Testis (tissue), 3 donors: ENCODE results near the gene ERAP2. TPM values are rescaled to one million over a fixed set of nuclear protein-coding genes. Genes with fewer than 3 reads are reported as not detected.

Experiments
- DNase-seq: peaks from one replicate; pipeline ENCODE4 v3.0.0-alpha.2; 2019
- H3K27ac ChIP-seq, 2 donors: fragments of 200-600 bp; sonication (generic); one replicate each; pipeline ENCODE4 v1.5.1; 2019
- H3K27me3 ChIP-seq: fragments of 200-600 bp; sonication (generic); one replicate; pipeline ENCODE4 v1.5.1; 2019
- H3K36me3 ChIP-seq: fragments of 200-600 bp; sonication (generic); one replicate; pipeline ENCODE4 v1.5.1; 2017; ENCODE audit warnings: low read depth; ENCODE audit errors: missing control alignments
- H3K4me1 ChIP-seq: fragments of 200-600 bp; sonication (generic); one replicate; pipeline ENCODE4 v1.5.1; 2019
- H3K4me3 ChIP-seq, 2 donors: fragments of 200-600 bp; sonication (generic); one replicate each; pipeline ENCODE4 v1.5.1; 2017 to 2019
- H3K9me3 ChIP-seq: fragments of 200-600 bp; sonication (generic); one replicate; pipeline ENCODE4 v1.5.1; 2017
- POLR2A ChIP-seq: fragments of 450-650 bp; IDR thresholded peaks from one replicate; pipeline ENCODE4 v1.6.1; 2017; ENCODE audit warnings: antibody characterized with exemption, mild to moderate bottlenecking, moderate library complexity
- WGBS, 2 donors: methylation state at CpG; one replicate each; pipeline ENCODE4 v1.1.5; 2018; 5-methylcytosine and 5-hydroxymethylcytosine counted together
- intact Hi-C: fragments of 100-400 bp; cut with DNase I; formaldehyde crosslinking; loops from one replicate; pipeline ENCODE4 v1.15.1; 2023; ENCODE audit warnings: low total_unique reads
- polyA plus RNA-seq: library from polyadenylated mRNA; stranded (reverse); fragments of 350-450 nt; fragmentation: Illumina TruSeq; extraction: RNeasy Lipid Tissue Mini Kit (QIAGEN cat#74804); gene quantifications from one replicate; pipeline ENCODE4 v1.2.3, GENCODE V29; 2014; ENCODE audit warnings: low read depth, low replicate concordance; ENCODE audit not compliant: insufficient read depth
- total RNA-seq, 2 donors: library from RNA; depleted of rRNA; stranded (reverse); fragments of >200 nt; gene quantifications; one replicate each; pipeline ENCODE4 v1.2.3, GENCODE V29; 2016
- TF ChIP-seq, protein P1 (sequence below), 3 experiments: fragments of 450-650 bp in 2 of 3; fragments of 200-600 bp in 1 of 3; sonication (generic) in 1 of 3; IDR thresholded peaks; one replicate each; pipeline ENCODE4 v1.5.1; 2016 to 2019; ENCODE audit warnings: antibody characterized with exemption in 3 of 3, mild to moderate bottlenecking in 2 of 3, moderate library complexity in 1 of 3

Gene ERAP2
- total and polyA plus RNA-seq, 3 donors from 2014 or later: 4.0 to 5.6 (median 4.4) TPM

DNA sequence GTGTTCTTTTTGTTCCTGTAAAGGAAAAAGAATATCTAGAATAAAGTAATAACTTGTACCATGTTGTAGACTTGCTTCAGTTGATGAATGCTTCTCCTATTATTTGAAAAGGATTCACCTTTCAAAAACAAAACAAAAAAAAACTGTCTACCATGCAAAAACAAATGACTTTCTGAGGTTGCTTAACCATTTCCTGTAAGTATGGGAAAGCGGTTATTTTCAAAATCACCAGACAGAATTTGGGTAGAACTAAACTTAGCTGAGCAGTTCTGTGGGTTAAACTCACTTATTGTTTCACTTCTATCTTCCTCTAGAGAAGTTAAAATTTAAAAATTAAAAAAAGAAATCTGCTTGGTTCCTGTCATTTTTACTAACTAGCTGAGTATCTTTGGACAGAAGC lies 84.8 kb downstream of the ERAP2 start:
- no peak for DNase-seq
- Histone ChIP-seq H3K9me3 (no peaks in the 10 kb centered on the region), H3K27me3 (no peaks in the 10 kb centered on the region), H3K36me3 (no peaks in the 10 kb centered on the region), H3K4me1 (no peaks in the 10 kb centered on the region), H3K4me3 (no peak overlapping the region), H3K27ac (no peak overlapping the region)
- 83 to 88% methylated on average over 1 of the region's 1 CpG for WGBS, 2 donors
- no peak for TF ChIP-seq POLR2A
- TF ChIP-seq, protein P1, sequence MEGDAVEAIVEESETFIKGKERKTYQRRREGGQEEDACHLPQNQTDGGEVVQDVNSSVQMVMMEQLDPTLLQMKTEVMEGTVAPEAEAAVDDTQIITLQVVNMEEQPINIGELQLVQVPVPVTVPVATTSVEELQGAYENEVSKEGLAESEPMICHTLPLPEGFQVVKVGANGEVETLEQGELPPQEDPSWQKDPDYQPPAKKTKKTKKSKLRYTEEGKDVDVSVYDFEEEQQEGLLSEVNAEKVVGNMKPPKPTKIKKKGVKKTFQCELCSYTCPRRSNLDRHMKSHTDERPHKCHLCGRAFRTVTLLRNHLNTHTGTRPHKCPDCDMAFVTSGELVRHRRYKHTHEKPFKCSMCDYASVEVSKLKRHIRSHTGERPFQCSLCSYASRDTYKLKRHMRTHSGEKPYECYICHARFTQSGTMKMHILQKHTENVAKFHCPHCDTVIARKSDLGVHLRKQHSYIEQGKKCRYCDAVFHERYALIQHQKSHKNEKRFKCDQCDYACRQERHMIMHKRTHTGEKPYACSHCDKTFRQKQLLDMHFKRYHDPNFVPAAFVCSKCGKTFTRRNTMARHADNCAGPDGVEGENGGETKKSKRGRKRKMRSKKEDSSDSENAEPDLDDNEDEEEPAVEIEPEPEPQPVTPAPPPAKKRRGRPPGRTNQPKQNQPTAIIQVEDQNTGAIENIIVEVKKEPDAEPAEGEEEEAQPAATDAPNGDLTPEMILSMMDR (IDR thresholded peaks at IDR 0.05): no peak
- intact Hi-C loops: no loop called here

DNA sequence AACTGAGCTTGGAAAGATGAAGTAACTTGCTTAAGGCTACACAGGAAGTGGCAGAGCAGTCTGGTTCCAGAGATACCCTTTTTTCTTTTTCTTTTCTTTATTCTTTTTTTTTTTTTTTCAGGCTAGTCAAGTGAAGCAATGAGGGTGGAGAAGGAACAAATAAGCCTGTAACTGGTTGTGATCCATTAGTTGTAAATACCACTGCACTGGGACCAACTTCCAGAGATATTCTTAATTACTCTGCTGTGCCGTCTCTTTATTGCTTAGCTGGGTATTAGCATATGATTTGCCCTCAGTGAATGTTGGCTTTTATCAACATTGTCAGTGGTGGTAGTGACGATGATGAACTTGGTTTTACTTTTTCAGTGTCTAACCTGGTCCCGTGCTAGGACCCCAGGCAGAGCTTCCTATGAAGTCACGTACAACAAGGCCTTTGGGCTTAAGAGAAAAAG lies 86.3 kb downstream of the ERAP2 start:
- no peaks in the 10 kb centered on the region for H3K4me1 ChIP-seq
- no peaks in the 10 kb centered on the region for H3K9me3 ChIP-seq
- no peak overlapping the region for H3K4me3 ChIP-seq
- no peaks in the 10 kb centered on the region for H3K36me3 ChIP-seq
- no peak for TF ChIP-seq POLR2A
- TF ChIP-seq, protein P1 (IDR thresholded peaks at IDR 0.05): no peak
- H3K27ac ChIP-seq: no peak overlapping the region
- intact Hi-C loops: no loop called here
- 70 to 72% methylated on average over 4 of the region's 4 CpGs for WGBS, 2 donors
- no peak for DNase-seq
- no peaks in the 10 kb centered on the region for H3K27me3 ChIP-seq

DNA sequence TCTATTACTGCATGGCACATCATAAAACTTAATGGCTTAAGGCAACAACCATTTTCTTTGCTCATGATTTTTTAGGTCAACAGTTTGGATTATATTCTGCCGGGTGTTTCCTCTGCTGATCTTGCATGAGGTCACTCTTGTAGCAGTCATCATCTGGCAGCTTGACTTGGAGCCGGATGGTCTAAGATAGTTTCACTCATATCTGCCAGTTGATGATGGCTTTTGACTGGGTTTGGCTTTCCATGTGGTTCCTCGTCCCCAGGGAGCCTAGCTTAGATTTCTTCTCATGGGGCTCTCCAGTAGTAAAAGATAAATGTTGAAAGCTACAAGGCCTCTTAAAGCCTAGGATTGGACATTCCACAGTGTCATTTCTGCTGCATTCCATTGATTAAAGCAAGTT lies 87.0 kb downstream of the ERAP2 start:
- no peaks in the 10 kb centered on the region for H3K9me3 ChIP-seq
- H3K4me1 ChIP-seq: no peaks in the 10 kb centered on the region
- TF ChIP-seq, protein P1 (IDR thresholded peaks at IDR 0.05): no peak
- no peak for TF ChIP-seq POLR2A
- intact Hi-C loops: no loop called here
- 36 to 55% methylated on average over 3 of the region's 3 CpGs for WGBS, 2 donors
- no peak overlapping the region for H3K27ac ChIP-seq
- DNase-seq: no peak
- H3K4me3 ChIP-seq: no peak overlapping the region
- H3K36me3 ChIP-seq: no peaks in the 10 kb centered on the region
- H3K27me3 ChIP-seq: no peaks in the 10 kb centered on the region

DNA sequence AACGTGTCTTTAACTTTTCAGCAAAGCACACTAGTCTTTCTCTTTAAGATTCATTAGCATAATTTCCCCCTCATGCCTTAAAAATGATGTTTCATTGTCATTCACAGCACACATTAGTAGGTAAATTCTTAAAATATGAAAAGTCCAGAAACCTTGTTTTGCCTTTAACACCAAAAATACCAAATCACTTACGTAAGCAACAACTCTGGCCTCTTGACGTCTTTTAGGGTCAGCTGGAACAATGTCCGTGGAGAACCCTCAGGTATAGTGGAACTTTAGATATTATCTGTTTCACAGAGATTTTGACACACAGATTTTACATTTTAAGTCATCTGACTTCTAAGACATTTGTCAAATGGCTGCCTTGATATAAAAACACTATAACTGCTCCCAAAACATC lies 90.5 kb downstream of the ERAP2 start:
- no peaks in the 10 kb centered on the region for H3K36me3 ChIP-seq
- no peak for DNase-seq
- no peak overlapping the region for H3K27ac ChIP-seq
- H3K27me3 ChIP-seq: no peaks in the 10 kb centered on the region
- WGBS, 2 donors: 87 to 88% methylated on average over 4 of the region's 4 CpGs
- H3K4me1 ChIP-seq: no peaks in the 10 kb centered on the region
- no peak overlapping the region for H3K4me3 ChIP-seq
- no peaks in the 10 kb centered on the region for H3K9me3 ChIP-seq
- TF ChIP-seq, protein P1 (IDR thresholded peaks at IDR 0.05): no peak
- no peak for TF ChIP-seq POLR2A
- intact Hi-C loops: no loop called here

DNA sequence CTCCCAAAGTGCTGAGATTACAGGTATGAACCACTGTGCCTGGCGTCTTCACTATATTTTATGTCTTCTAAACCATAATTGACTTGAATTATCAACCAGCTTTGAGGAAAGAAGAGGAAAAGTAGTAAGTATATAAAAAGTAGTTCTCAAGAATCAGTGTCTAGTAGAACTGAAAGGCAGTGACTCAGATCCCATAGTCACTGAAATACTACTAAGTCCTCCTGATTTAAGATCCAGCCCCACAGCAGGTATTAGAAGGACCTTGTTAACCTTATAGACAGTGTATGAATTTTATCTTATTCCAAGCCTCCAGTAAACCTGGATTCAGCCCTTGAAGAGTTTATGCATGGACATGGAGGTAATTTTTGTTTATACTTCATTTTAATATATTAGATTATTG lies 91.1 kb downstream of the ERAP2 start:
- Histone ChIP-seq H3K4me1 (no peaks in the 10 kb centered on the region), H3K9me3 (no peaks in the 10 kb centered on the region), H3K4me3 (no peak overlapping the region), H3K36me3 (no peaks in the 10 kb centered on the region), H3K27me3 (no peaks in the 10 kb centered on the region), H3K27ac (no peak overlapping the region)
- 44 to 53% methylated on average over 1 of the region's 1 CpG for WGBS, 2 donors
- no peak for DNase-seq
- intact Hi-C loops: no loop called here
- TF ChIP-seq POLR2A: no peak
